Stimulated activated CD8-positive, alpha-beta memory T cell treated with anti-CD3 and anti-CD28 coated beads, Interleukin-15, amount 100 ng/mL, for 4 hours (primary cell): ENCODE data around the gene GPR3.

Experiments
- DNase-seq, 2 donors: peaks; one replicate each; pipeline ENCODE4 v3.0.0-alpha.2; 2020; ENCODE audit warnings: low read depth in 2 of 2

GPR3 gene, protein sequence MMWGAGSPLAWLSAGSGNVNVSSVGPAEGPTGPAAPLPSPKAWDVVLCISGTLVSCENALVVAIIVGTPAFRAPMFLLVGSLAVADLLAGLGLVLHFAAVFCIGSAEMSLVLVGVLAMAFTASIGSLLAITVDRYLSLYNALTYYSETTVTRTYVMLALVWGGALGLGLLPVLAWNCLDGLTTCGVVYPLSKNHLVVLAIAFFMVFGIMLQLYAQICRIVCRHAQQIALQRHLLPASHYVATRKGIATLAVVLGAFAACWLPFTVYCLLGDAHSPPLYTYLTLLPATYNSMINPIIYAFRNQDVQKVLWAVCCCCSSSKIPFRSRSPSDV

DNA sequence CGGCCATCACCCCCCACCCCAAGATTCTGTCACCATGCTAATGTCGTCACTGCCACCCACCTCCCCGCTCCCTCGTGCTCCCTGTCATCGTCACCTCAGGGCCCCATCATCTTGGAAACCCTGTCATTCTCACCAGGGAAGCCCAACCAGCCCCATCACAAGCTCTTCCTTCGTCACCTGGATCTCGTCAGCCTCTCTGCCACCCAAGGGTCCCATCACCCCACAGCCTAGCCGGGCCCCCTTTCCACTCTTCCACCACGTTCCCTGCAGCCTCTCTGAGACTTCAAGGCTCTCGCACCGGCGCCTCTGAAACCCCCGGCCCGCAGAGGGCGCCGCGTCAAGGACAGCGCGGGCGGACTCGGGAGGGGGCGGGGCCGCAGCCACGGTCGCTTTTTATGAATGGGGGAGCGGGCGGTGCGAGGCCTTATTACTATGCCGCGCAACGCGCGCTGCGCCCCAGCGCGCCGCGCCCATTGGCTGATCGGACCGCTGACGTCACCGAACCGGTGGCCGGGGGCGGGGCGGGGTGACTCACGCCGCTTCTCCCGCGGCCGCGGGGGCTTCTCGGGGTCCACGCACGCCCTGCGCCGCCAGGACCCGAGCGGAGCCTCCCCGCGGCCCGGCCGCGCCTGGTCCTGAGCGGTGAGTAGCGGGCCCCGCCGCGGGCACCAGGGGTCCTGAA is at the start of gene GPR3:
TSS of gene GPR3 (plus strand) at position 527 of the 682 bp plus-strand sequence. CDS start 1,177 bp downstream, outside the sequence.
- DNase-seq, result peak; percentile 82 to 84

DNA sequence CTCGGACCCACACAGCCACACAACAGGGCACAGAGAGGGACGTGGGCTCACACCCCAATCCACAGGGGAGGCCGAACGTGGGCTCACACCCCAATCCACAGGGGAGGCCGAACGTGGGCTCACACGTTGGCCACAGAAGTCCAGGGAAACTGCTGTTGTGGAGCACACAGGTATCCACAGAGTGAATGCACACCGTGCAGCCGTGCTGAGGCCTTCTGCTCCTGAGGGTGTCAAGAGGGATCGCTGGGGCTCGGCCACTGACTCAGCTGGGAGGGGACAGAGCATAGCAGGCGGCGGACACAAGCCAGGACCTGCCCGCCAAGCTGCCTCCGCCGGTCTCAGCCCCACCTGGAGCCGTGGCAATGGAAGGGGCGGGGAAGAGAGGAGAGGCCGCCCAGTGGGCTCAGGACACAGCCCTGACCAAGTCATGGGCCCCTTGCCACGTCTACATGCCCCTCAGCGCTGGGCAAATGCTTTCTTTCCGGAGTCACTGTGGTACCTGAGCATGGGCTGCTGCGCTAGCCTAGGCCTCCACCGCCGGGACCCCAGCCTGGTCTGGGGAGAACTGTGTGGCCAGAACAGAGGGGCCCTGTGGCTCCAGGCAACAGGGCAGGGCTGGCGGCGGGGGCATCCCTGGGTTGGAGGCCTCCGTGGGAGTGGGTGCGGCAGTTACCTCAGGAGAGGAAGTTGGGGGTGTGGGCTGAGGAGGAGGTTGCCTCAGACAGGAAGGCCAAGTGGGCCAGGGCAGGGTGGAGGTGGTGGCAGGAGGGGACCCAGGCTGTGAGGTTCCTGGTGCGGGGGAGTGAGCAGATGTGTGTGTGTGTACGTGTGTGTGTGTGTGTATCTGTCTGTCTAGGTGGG is 49.4 kb upstream of the GPR3 start:
- peak; percentile 64 to 78 for DNase-seq

DNA sequence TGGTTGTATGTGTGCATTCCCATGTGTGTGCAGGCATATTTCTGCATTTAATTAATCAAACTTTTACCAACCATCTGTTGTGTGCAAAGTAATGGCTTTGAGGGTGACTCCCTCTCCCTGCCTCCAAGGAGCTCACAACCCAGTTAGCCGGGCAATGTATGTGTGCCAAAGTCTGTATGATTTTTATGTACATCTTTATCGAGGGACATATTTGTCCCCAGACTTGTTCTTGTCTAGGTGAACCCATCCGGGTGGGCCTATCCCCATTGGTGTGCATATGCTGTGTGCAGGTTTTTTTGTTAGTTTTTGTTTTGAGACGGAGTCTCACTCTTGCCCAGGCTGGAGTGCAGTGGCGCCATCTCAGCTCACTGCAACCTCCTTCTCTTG is 48.8 kb upstream of the GPR3 start:
- DNase-seq, result no peak

DNA sequence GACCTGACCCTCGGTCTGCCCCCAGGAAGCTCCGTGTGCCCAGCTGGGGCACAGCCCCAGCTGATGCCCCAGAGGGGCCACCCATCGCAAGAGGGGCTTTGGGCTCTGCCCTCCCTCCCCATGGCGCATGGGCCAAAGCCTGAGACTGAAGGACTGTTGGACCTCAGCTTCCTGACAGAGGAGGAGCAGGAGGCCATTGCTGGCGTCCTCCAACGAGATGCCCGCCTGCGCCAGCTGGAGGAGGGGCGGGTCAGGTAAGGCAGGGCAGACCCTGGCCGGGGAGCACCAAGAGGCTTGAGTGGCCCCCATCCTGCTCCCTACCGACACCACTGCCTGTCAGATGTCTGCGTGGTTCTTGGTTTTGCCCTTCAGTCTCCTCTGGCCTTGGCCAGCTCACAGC is 47.1 kb upstream of the GPR3 start:
- DNase-seq, result no peak

DNA sequence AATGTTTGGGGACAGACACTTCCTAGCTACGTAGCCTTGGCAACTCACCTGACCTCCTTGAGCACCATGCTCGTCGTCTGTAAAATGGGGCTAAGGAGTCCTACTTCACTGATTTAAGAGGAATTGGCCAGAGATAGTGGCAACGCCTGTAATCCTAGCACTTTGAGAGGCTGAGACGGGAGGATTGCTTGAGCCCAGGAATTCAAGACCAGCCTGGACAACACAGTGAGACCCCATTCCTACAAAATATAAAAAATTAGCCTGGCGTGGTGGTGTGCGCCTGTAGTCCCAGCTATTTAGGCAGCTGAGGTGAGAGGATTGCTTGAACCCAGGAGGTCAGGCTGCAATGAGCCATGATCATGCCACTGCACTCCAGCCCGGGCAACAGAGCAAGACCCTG is 46.1 kb upstream of the GPR3 start:
- DNase-seq, result no peak

DNA sequence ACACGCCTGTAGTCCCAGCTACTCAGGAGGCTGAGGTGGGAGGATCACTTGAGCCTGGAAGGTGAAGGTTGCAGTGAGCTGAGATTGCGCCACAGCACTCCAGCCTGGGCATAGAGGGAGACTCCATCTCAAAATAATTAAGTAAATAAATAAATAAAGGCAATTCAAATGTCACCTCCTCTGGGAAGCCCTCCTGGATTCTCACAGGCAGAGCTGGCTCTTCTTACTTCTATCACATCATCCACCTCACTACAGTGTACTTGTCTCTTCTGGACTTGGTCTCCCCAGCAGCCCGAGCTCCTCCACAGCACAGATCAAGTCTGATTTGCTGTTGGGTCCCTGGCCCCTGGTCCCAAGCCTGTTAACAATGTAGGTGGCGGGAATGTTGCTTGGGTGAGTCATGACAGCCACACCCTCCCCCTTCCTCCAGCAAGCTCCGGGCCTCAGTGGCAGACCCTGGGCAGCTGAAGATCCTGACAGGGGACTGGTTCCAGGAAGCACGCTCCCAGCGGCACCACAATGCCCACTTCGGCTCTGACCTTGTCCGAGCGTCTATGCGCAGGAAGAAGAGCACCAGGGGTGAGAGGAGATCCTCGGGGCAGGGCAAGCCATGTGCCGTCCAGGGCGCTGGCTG is 45.3 kb upstream of the GPR3 start:
- DNase-seq, result no peak

DNA sequence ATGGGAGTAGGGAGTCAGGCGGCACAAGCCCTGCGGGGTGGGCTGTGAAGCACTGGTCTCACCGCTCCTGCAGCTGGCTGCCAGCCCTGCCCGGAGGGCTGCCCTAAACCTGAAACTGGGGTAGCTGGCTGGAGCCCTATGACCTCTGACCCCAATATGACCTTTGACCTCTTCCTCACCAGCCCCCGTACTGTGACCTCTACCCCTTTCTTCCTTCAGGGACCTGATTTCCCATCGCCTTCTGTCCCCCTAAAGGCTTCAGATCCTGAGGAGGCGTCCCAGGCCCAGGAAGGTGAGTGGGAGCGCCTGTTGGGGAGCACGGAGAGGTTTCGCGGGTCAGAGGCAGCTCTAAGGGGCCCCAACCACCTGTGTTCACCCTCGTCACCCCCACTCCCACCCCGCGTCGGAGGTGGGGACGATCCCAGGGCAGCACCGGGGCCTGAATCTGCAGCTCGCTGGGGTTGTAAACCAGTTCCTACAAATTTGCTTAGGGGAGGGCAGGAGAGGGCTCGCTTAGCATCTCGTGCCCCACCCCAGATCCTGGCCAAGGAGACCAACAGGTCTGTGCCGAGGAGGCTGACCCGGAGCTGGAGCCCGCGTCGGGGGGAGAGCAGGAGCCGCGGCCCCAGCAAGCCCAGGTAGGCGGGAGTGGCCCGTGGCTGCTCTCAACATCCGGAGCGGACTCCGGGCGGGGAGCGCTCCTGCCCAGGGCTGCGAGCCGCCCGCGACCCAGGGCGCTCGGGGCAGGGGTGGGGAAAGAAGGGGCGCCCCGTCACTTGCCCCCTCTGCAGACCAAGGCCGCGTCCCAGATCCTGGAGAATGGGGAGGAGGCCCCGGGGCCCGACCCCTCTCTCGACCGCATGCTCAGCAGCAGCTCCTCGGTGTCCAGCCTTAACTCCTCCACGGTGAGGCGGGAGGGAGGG is 43.3 kb upstream of the GPR3 start:
- DNase-seq, result no peak

DNA sequence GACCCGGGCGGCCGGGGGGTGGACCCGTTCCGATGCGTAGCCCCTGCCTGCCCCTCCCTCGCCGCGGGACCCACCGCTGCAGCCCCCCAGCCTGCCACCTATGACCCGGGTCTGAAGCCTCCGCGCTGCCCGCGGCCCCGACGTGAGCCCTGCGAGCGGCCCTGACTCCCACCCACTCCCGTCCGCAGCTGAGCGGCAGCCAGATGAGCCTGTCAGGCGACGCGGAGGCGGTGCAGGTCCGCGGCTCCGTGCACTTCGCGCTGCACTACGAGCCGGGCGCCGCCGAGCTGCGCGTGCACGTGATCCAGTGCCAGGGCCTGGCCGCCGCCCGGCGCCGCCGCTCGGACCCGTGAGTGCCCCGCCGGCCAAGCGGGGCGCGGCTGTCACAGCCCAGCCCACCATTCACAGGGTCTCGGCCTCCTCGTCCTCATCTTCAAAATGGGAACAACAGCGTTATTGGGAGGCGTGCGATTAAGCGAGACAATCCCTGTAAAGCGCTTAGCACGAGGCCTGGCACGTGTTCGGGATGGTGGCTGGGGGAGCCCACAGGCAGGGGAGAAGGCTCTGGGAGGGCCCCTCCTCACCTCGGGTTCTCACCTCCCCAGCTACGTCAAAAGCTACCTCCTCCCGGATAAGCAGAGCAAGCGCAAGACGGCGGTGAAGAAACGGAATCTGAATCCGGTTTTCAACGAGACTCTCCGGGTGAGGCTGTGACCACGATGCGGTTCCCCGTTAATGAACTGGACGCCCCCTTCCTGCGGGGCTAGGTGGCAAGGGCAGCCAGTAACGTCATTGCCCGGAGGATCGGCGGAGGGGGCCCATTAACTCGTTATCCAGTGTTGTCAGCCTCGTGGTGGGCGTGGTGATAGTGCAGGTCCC is 42.4 kb upstream of the GPR3 start:
- no peak for DNase-seq

DNA sequence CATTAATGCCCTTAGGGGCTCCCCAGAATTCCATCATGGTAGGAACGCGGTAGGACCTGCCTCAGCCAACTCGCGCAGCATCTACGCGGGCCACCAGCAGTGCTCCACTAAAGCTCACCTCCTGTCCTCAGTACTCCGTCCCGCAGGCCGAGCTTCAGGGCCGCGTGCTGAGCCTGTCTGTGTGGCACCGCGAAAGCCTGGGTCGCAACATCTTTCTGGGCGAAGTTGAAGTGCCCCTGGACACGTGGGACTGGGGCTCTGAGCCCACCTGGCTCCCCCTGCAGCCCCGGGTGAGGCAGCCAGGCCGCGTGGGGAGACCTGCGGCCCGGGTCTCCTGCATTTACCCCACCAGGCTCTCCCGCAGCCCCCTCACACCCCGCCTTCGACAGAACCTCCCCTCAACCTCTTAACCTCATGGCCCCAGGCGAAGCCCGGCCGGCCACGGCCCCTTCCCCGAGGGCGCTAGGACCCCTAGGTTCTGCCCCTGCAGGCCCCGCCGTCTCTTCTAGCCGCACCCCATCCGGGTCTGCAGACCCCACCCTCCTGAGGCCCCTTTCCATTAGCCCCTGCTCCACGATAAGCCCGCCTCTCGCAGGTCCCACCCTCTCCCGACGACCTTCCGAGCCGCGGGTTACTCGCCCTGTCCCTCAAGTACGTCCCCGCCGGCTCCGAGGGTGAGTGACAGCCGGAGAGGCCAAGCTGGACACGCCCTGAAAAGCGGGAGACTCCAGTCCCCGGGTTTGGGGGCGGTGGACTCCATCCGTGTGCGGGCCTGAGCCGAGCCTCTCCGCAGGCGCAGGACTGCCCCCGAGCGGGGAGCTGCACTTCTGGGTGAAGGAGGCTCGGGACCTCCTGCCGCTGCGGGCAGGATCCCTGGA is 41.5 kb upstream of the GPR3 start:
- DNase-seq, result no peak

DNA sequence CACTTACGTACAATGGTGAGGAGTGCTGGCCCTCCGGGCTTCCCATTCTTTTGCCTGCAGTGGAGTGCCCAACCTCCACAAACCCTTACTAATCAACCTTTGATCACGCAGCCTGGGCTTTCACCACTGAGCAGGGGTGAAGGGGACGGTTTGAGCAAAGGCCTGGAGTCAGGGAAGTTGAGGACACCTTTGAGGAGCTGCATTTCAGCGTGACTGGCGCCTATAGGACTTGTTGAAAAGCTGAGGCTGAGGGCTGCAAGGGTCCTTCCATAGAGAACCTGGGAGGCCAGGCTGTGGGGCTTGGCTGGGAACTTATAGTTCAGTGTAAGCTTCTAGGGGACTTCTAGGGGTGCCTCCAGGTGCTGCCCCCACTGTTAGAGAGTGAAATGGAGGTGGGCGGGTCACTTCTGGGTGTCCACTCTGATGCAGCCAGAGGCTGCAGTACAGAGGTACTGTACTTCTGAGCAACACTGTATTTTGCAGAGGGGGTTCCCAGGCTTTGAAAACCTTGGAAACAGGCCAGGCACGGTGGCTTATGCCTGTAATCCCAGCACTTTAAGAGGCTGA is 40.8 kb upstream of the GPR3 start:
- no peak for DNase-seq

DNA sequence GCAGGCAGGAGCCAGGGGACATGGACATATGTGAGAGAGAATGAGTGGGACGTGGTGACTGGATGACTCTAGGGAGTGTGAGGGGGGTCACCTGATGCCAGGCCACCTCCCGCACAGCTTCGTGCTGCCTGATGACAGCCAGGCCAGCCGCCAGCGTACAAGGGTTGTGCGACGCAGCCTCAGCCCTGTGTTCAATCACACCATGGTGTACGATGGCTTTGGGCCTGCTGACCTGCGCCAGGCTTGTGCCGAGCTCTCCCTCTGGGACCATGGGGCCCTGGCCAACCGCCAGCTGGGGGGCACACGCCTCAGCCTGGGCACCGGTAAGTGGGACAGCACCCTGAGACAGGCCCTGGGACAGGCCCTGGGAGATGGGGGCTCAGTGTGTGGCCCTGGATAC is 39.3 kb upstream of the GPR3 start:
- DNase-seq, result no peak

DNA sequence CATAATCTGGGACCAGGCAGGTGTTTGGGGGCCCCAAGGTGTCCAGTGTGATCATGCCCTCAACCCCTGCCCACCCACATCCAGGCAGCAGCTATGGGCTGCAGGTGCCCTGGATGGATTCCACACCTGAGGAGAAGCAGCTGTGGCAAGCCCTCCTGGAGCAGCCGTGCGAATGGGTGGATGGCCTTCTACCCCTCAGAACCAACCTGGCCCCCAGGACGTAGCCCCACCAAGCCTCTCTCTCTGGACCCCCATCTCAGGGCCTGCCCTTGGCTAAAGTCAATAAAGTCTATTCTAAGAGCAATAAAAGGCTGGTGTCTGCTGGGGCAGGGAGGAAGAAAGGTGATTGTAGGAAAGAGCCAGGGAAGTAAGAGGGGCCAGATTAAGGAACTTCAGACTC is 38.8 kb upstream of the GPR3 start:
- no peak for DNase-seq

DNA sequence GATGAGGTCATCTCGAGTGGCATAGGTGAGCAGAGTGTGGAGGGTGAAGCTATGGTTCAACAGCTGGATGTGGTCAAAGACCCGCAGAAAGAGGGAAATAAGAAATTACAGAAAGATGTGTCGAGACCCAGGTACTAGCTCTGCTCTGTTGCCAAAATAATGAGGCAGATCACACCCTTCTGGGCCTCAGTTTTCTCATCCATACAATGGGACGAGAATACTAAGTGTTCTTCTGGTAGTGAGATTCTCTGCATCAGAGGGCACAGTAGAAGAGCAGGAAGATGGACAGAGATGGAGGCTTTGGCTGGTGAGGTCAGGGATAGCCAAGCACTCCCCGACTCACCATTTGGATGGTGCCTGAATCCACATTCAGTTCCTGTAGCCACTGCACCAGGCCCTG is 36.7 kb upstream of the GPR3 start:
- no peak for DNase-seq

DNA sequence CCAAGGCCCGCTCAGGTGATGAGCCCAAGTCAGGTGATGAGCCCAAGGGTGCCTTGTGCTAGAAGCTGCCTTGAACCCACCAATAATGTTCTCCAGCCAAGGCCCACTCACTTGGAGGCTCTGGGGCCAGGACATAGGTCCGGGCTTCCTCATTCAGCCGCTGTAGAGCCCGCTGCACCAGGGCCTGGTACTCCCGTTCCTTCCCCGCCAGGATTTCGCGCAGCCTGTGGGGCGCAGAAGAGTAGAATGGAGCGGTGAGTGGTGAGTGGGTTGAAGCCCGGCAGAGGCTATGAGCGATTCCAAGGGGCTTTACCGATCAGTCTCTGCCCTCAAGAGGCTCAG is 36.2 kb upstream of the GPR3 start:
- no peak for DNase-seq

DNA sequence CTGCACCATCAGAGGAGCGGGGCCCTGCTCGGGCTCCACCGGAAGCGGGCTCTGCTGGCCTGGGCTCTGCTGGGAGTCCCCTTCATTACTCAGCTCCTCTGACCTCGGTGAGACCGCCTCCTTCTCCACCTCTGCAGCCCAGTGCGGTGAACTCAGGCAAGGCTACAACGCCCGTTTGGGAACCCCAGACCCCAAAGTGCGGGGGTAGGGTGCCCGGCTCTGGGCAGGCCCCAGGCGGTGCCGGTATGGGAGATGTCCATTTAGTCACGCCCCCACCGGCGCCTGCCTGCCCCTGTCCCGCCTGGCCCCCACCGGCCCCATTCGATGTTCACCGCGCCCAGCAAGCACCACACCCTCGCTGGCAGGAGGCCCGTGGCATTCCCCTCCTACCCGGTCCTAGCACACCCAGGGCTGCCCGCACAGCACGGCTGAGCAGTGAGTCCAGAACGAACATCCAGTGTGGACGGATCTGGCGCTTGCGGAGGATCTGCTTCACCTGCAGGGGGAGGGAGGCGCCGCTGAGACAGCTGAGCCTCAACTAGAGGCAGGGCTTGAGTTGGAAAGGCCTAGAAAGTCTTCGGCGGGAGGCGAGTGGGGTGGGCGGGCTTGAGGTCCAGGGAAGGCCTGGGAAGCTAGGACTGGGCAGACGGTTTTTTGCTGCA is 35.7 kb upstream of the GPR3 start:
- DNase-seq, result no peak

DNA sequence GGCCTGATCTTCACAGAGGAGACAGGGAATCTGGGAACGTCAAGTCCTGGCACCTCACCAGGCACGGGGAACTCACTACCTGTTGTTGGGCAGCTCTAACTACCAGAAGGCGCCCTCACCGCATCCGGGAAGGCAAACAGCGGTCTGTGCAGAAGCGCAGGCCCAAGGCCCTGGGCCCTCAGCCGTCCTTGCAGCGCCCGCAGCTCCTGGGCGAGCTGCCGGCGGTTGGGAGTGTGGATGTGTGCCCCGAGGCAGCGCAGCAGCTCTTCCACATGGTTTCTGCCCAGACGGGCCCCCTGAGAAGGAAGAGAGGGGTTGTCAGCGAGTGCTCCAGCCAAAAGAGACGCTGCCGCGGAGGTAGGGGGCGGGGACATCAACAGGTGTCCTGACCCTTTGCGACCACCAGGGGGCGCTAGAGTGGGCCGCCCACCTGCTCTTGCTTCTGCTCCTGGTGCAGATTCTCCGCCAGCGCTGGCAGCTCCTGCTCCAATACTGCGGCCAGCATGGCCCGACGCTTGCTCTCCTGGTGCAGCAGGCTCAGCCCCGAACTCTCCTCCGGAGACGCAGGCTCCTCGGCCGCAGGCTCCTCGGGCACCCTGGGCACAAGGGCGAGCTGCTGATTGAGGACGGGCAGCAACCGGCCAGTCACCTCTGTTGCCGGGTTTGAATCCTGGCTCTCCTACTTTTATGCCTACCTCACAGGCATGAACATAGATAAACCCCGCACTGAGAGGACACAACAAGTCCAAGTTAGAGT is 35.0 kb upstream of the GPR3 start:
- peak in 1 of 2 donors; percentile 52 for DNase-seq
